HUES6 (cell line): ENCODE results near the gene BANP.

Experiments used
- H3K27ac ChIP-seq: 2 replicates; pipeline ENCODE4 v1.7.0; 2013; ENCODE audit warnings: low read depth, mild to moderate bottlenecking, low read length, inconsistent platforms
- H3K27me3 ChIP-seq: 2 replicates; pipeline ENCODE4 v1.6.1; 2013; ENCODE audit warnings: low read length; ENCODE audit not compliant: control insufficient read depth, insufficient read depth
- H3K36me3 ChIP-seq: 2 replicates; pipeline ENCODE4 v1.6.1; 2013; ENCODE audit warnings: low read length; ENCODE audit not compliant: control insufficient read depth, insufficient read depth
- H3K4me1 ChIP-seq: 2 replicates; pipeline ENCODE4 v1.6.1; 2013; ENCODE audit warnings: low read length; ENCODE audit not compliant: control insufficient read depth, insufficient read depth
- H3K4me3 ChIP-seq: 2 replicates; pipeline ENCODE4 v1.5.1; 2013; ENCODE audit warnings: low read depth, low read length
- H3K9ac ChIP-seq: one replicate; pipeline ENCODE4 v1.6.1; 2013; ENCODE audit warnings: mild to moderate bottlenecking, low read length
- H3K9me3 ChIP-seq: 2 replicates; pipeline ENCODE4 v1.6.1; 2013; ENCODE audit warnings: low read depth, low read length; ENCODE audit not compliant: control insufficient read depth, insufficient read depth

BANP gene

DNA sequence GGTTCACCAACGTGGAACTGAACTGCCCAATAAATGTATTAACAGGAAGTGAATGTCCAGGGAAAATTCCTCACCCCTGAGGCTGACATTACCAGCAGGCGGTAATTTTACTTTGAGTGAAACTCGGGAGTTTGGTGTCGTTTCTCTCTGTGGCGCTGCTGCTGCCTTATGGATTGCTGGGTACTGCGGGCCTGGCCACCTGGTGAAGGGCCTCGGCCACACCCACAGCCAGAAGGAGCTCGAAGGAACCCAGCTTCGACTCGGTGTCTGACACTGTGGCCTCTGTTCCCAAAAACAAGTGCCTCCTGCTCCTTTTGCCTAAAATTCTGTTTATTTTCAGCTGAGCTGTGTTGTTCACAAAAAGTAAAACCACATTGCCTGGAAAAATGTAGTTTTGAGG lies 115.0 kb downstream of the BANP start:
- Histone ChIP-seq H3K27ac (no peak overlapping the region; the same call in 1 of the 2 replicates), H3K4me1 (no peaks in the 10 kb centered on the region), H3K9me3 (no peaks in the 10 kb centered on the region), H3K36me3 (peaks cover 10% of the 10 kb centered on the region; the same call in 1 of the 2 replicates), H3K4me3 (no peak overlapping the region), H3K9ac (no peak overlapping the region), H3K27me3 (no peaks in the 10 kb centered on the region)

- H3K4me1 ChIP-seq = no peaks in the 10 kb centered on the region
- H3K9me3 ChIP-seq = no peaks in the 10 kb centered on the region
- H3K27ac ChIP-seq = no peak overlapping the region; the same call in 1 of the 2 replicates
- no peak overlapping the region for H3K4me3 ChIP-seq
- H3K36me3 ChIP-seq = peaks cover 10% of the 10 kb centered on the region; the same call in 1 of the 2 replicates
- H3K27me3 ChIP-seq = no peaks in the 10 kb centered on the region
- no peak overlapping the region for H3K9ac ChIP-seq
Observed at GRCh38 chr16:88066680-88067529, 115.7 kb downstream of the BANP start.

- H3K27me3 ChIP-seq = no peaks in the 10 kb centered on the region
- H3K36me3 ChIP-seq = peaks cover 13% of the 10 kb centered on the region; the same call in 1 of the 2 replicates
- H3K9ac ChIP-seq = no peak overlapping the region
- H3K27ac ChIP-seq = no peak overlapping the region
- no peak overlapping the region for H3K4me3 ChIP-seq
- no peaks in the 10 kb centered on the region for H3K4me1 ChIP-seq
- H3K9me3 ChIP-seq = no peaks in the 10 kb centered on the region
Observed at GRCh38 chr16:88067530-88068411, 116.5 kb downstream of the BANP start.

DNA sequence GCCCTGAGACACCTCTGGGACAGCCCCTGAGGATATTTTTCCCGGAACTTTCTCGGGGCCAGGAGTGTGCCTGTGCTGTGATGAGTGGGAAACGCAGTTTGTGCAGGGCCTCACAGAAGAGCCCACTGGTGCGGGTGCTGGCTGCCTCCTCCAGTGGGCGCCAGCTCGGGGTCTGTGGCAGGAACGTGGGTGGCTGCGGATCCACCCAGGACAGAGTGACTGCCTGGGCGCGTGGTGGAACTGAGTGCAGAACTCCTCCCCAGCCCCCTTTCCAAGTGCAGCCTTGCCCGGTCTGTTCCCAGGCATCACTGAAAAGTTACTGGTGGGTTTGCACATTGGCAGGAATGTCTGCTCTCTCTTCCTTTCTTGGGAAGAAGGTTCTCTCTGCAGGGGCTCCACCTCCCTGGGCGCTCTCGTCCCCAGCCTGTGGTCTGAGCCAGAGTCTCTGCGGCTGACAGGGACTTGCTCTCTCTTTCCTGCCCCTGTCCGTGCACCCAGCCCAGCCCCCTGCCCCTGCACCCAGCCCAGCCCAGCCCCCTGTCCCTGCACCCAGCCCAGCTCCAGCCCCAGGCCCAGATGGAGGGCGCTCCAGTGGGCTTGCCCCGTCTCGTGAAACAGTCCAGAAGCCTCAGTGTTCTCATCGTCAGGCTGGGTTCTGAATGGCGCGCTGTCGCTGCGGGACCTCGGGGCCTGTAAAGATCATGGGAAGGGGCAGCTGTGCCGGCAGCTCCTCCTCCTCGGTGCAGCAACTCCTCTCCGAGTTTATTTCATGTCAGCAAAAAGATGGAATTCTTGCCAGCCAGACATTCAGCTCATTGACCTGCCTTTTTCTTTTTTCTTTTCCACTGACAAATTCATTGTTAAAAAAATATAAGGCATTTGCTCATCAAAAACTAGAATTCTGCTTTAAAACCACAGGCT lies 117.5 kb downstream of the BANP start:
- peaks cover 17% of the 10 kb centered on the region for H3K36me3 ChIP-seq
- H3K9me3 ChIP-seq = no peaks in the 10 kb centered on the region
- H3K9ac ChIP-seq = no peak overlapping the region
- H3K4me3 ChIP-seq = no peak overlapping the region
- H3K27ac ChIP-seq = no peak overlapping the region
- no peaks in the 10 kb centered on the region for H3K4me1 ChIP-seq
- H3K27me3 ChIP-seq = no peaks in the 10 kb centered on the region

DNA sequence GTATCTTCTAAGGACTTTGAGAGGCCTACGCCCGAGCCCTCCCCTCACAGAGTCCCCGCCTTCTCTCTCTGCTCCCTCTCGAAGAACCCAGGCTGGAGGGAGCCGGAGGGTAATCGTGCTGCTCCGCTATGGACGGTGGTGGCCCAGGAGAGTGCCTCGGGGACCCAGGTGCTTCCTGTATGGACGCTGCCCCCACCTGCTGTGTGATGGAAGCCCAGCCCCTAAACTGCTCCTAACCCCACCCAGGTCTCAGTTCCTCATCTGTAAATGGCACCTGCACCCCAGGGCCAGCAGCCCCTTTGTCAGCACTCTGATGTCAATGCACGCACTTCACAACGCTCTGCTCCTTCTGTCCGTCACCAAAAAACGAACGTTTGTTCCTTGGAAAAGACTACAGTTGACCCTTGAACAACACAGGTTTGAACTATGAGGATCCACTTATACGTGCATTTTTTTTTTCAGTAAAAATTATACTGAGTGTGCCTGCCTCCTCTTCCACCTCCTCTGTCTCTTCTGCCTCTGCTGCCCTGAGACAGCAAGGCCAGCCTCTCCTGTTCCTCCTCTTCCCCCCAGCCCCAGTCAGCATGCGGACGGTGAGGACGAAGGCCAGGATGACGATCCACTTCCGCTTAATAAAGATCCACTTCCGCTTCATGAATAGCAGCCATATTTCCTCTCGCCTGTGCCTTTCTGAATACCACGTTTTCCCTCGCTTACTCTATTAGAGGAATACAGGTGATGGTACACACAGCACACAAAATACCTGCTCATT lies 118.3 kb downstream of the BANP start:
- no peak overlapping the region for H3K4me3 ChIP-seq
- H3K9ac ChIP-seq = no peak overlapping the region
- peaks cover 24% of the 10 kb centered on the region for H3K36me3 ChIP-seq
- no peaks in the 10 kb centered on the region for H3K9me3 ChIP-seq
- H3K27ac ChIP-seq = no peak overlapping the region
- H3K27me3 ChIP-seq = no peaks in the 10 kb centered on the region
- H3K4me1 ChIP-seq = no peaks in the 10 kb centered on the region

DNA sequence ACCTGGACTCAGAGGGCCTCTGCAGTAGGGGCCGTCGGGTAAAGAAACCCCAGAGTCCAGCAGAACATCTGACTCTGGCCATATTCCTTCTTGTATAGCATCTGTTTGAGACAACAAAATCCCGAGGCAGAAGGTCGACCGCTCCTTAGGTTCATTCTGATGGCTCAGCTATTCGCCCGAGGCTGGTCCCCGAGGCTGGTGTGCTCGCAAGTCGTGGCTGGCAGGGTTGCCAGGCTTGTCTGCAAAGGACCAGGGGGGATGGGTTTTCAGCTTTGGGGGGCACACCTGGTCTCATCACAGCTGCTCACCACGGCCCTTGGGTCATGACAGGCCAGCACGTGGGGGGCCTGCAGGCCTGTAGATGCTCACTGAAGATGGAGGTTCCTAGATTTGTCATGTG lies 119.1 kb downstream of the BANP start:
- no peak overlapping the region for H3K4me3 ChIP-seq
- H3K27ac ChIP-seq = no peak overlapping the region
- H3K36me3 ChIP-seq = peaks cover 24% of the 10 kb centered on the region
- no peaks in the 10 kb centered on the region for H3K4me1 ChIP-seq
- H3K9me3 ChIP-seq = no peaks in the 10 kb centered on the region
- H3K27me3 ChIP-seq = no peaks in the 10 kb centered on the region
- H3K9ac ChIP-seq = no peak overlapping the region

- no peak overlapping the region for H3K9ac ChIP-seq
- H3K9me3 ChIP-seq = no peaks in the 10 kb centered on the region
- no peak overlapping the region for H3K27ac ChIP-seq
- H3K36me3 ChIP-seq = peaks cover 24% of the 10 kb centered on the region
- H3K4me1 ChIP-seq = no peaks in the 10 kb centered on the region
- H3K27me3 ChIP-seq = no peaks in the 10 kb centered on the region
- no peak overlapping the region for H3K4me3 ChIP-seq
Observed at GRCh38 chr16:88070989-88071625, 119.9 kb downstream of the BANP start.

DNA sequence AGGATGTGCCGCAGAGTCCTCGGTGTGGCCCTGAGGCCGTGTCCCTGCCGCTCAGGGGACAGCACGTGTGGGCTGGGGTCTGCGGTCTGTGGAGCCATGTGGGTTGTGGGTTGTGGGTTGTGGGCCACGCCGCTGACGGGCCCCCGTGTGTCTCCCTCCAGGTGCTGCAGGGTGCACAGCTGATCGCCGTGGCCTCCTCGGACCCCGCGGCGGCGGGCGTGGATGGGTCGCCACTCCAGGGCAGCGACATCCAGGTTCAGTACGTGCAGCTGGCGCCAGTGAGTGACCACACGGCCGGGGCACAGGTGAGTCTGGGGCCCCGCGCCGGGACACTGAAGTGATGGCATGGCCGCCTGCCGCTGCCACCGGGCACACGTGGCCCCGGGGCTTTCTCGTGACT lies 120.7 kb downstream of the BANP start:
- Histone ChIP-seq H3K4me3 (no peak overlapping the region), H3K4me1 (no peaks in the 10 kb centered on the region), H3K36me3 (peaks cover 24% of the 10 kb centered on the region), H3K9ac (no peak overlapping the region), H3K27ac (no peak overlapping the region), H3K9me3 (no peaks in the 10 kb centered on the region), H3K27me3 (no peaks in the 10 kb centered on the region)

DNA sequence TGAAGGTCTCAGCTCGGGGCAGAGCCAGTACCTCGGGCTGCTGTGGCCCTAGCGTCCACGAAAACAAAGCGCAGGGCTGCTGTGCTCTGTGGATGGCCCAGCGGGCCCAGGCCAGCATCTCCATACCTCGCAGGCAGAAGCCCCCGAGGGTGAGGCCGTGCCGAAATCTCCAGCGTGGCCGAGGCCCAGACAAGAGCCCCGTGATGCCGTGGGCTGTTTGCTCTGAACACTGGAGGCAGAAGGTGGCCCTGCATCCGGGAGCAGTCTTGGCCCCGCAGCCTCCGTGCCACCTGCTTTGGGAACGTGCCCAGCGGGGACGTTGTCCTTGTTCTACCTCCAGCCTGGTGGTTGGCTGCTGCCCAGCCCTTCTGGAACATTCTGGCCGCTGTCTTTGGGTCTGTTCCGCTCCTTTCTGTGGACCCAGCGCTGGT lies 121.4 kb downstream of the BANP start:
- no peak overlapping the region for H3K4me3 ChIP-seq
- H3K9ac ChIP-seq = no peak overlapping the region
- no peaks in the 10 kb centered on the region for H3K27me3 ChIP-seq
- H3K27ac ChIP-seq = no peak overlapping the region; the same call in 1 of the 2 replicates
- no peaks in the 10 kb centered on the region for H3K9me3 ChIP-seq
- H3K36me3 ChIP-seq = peaks cover 24% of the 10 kb centered on the region
- no peaks in the 10 kb centered on the region for H3K4me1 ChIP-seq
